Muscle of leg (tissue), 11 donors: ENCODE results near the gene TCEA3. TPM values are rescaled to one million over a fixed set of nuclear protein-coding genes. Genes with fewer than 3 reads are reported as not detected.
"Not testable (repeated sequence)": the region's sequence is repeated elsewhere in the genome, so short reads cannot be mapped to it uniquely, and the experiment has no call there.

Experiments
- DNase-seq: peaks from one replicate; pipeline ENCODE4 v3.0.0; 2013
- H3K27ac ChIP-seq: one replicate; pipeline ENCODE4 v1.5.1; 2013; ENCODE audit warnings: mild to moderate bottlenecking, low read length, control low read depth
- H3K27me3 ChIP-seq: one replicate; pipeline ENCODE4 v1.6.1; 2013; ENCODE audit warnings: low read length; ENCODE audit not compliant: control insufficient read depth, insufficient read depth
- H3K36me3 ChIP-seq: one replicate; pipeline ENCODE4 v1.6.1; 2013; ENCODE audit warnings: low read length; ENCODE audit not compliant: control insufficient read depth, insufficient read depth
- H3K4me1 ChIP-seq: one replicate; pipeline ENCODE4 v1.6.1; 2013; ENCODE audit warnings: low read length; ENCODE audit not compliant: control insufficient read depth, insufficient read depth
- H3K4me3 ChIP-seq: one replicate; pipeline ENCODE4 v1.5.1; 2013; ENCODE audit warnings: low read length, control low read depth
- H3K9me3 ChIP-seq: replicated peaks from 2 replicates; pipeline ENCODE4 v1.6.1; 2013; ENCODE audit warnings: low read depth, low read length; ENCODE audit not compliant: control insufficient read depth
- WGBS: methylation state at CpG from one replicate; pipeline ENCODE4 v1.1.5; 2013; ENCODE audit warnings: missing lambda C conversion rate; ENCODE audit not compliant: insufficient coverage; 5-methylcytosine and 5-hydroxymethylcytosine counted together
- polyA plus RNA-seq, 8 donors: library from polyadenylated mRNA; unstranded; fragments of 120-200 nt; gene quantifications; one replicate each; pipeline versions ENCODE4 v1.2.1 to v1.2.3, GENCODE V29; 2013; ENCODE audit warnings: inconsistent platforms in 1 of 8, low replicate concordance in 1 of 8; ENCODE audit not compliant: insufficient read length in 8 of 8, insufficient read depth in 1 of 8
- total RNA-seq: library from RNA; stranded (reverse); fragments of 120-200 nt; gene quantifications from one replicate; pipeline ENCODE4 v1.2.4, GENCODE V29; 2013

Gene TCEA3
- total and polyA plus RNA-seq, 9 donors, result 203 to 357 (median 293) TPM

GRCh38 chr1:23384312-23385058 lies 40.1 kb downstream of the TCEA3 start:
- Histone ChIP-seq H3K27me3 (no peaks in the 10 kb centered on the region), H3K4me1 (peaks cover 19% of the 10 kb centered on the region), H3K36me3 (peaks cover 52% of the 10 kb centered on the region), H3K4me3 (no peak overlapping the region), H3K27ac (peak overlapping the region; percentile 21), H3K9me3 (no peaks in the 10 kb centered on the region)
- DNase-seq, result no peak
- WGBS, result 92% methylated on average over 7 of the region's 11 CpGs

- 11% methylated on average over 4 of the region's 8 CpGs for WGBS
- H3K4me3 ChIP-seq, result no peak overlapping the region
- no peaks in the 10 kb centered on the region for H3K9me3 ChIP-seq
- no peaks in the 10 kb centered on the region for H3K27me3 ChIP-seq
- peaks cover 19% of the 10 kb centered on the region for H3K4me1 ChIP-seq
- peak overlapping the region; percentile 38 for H3K27ac ChIP-seq
- DNase-seq, result peak; percentile 88
- H3K36me3 ChIP-seq, result peaks cover 52% of the 10 kb centered on the region
Measured at GRCh38 chr1:23383577-23384311, 40.8 kb downstream of the TCEA3 start.

- Histone ChIP-seq H3K27ac (no peak overlapping the region), H3K27me3 (no peaks in the 10 kb centered on the region), H3K36me3 (peaks cover 43% of the 10 kb centered on the region), H3K4me3 (no peak overlapping the region), H3K9me3 (no peaks in the 10 kb centered on the region), H3K4me1 (peaks cover 21% of the 10 kb centered on the region)
- no peak for DNase-seq
- 57% methylated on average over 2 of the region's 5 CpGs for WGBS
Measured at GRCh38 chr1:23381233-23381885, 43.2 kb downstream of the TCEA3 start.

- Histone ChIP-seq H3K27ac (peak overlapping the region; percentile 57), H3K4me3 (no peak overlapping the region), H3K4me1 (peaks cover 21% of the 10 kb centered on the region), H3K9me3 (no peaks in the 10 kb centered on the region), H3K36me3 (peaks cover 37% of the 10 kb centered on the region), H3K27me3 (no peaks in the 10 kb centered on the region)
- 14% methylated on average over 1 of the region's 5 CpGs for WGBS
- peak; percentile 50 for DNase-seq
Measured at GRCh38 chr1:23380719-23381118, 43.8 kb downstream of the TCEA3 start.

GRCh38 chr1:23380236-23380635 lies 44.3 kb downstream of the TCEA3 start:
- H3K9me3 ChIP-seq, H3K27me3 ChIP-seq, DNase-seq, H3K4me3 ChIP-seq: not testable (repeated sequence)
- Histone ChIP-seq H3K27ac (peak overlapping the region; percentile 57), H3K36me3 (peaks cover 32% of the 10 kb centered on the region), H3K4me1 (peaks cover 21% of the 10 kb centered on the region)
- 56% methylated on average over 1 of the region's 4 CpGs for WGBS

- DNase-seq, result no peak
- Histone ChIP-seq H3K4me1 (peaks cover 19% of the 10 kb centered on the region), H3K9me3 (no peaks in the 10 kb centered on the region), H3K27me3 (no peaks in the 10 kb centered on the region), H3K4me3 (no peak overlapping the region), H3K27ac (no peak overlapping the region), H3K36me3 (peaks cover 8% of the 10 kb centered on the region)
- WGBS, result 65% methylated on average over 11 of the region's 19 CpGs
Measured at GRCh38 chr1:23376890-23377811, 47.4 kb downstream of the TCEA3 start.

- not testable (repeated sequence) for H3K27ac ChIP-seq, DNase-seq, H3K27me3 ChIP-seq, H3K4me3 ChIP-seq, H3K36me3 ChIP-seq, H3K9me3 ChIP-seq
- WGBS, result 79% methylated on average over 10 of the region's 12 CpGs
- peaks cover 40% of the 10 kb centered on the region for H3K4me1 ChIP-seq
Measured at GRCh38 chr1:23374079-23374735, 50.3 kb downstream of the TCEA3 start.

GRCh38 chr1:23371987-23372880 lies 52.3 kb downstream of the TCEA3 start:
- Histone ChIP-seq H3K27ac (peak overlapping the region; percentile 99), H3K9me3 (no peaks in the 10 kb centered on the region), H3K36me3 (peaks cover 11% of the 10 kb centered on the region), H3K4me3 (no peak overlapping the region), H3K4me1 (peaks cover 47% of the 10 kb centered on the region), H3K27me3 (no peaks in the 10 kb centered on the region)
- DNase-seq, result no peak
- WGBS, result 57% methylated on average over 11 of the region's 13 CpGs
